CD4-positive, alpha-beta T cell treated with Interleukin-6 for 4 hours (primary cell): ENCODE data around the gene KLF11.
"Not testable (repeated sequence)": the region's sequence is repeated elsewhere in the genome, so short reads cannot be mapped to it uniquely, and the experiment has no call there.

Experiments
- DNase-seq: peaks from one replicate; pipeline ENCODE4 v3.0.0-alpha.2; 2020; ENCODE audit warnings: mixed read lengths

KLF11 gene

DNA sequence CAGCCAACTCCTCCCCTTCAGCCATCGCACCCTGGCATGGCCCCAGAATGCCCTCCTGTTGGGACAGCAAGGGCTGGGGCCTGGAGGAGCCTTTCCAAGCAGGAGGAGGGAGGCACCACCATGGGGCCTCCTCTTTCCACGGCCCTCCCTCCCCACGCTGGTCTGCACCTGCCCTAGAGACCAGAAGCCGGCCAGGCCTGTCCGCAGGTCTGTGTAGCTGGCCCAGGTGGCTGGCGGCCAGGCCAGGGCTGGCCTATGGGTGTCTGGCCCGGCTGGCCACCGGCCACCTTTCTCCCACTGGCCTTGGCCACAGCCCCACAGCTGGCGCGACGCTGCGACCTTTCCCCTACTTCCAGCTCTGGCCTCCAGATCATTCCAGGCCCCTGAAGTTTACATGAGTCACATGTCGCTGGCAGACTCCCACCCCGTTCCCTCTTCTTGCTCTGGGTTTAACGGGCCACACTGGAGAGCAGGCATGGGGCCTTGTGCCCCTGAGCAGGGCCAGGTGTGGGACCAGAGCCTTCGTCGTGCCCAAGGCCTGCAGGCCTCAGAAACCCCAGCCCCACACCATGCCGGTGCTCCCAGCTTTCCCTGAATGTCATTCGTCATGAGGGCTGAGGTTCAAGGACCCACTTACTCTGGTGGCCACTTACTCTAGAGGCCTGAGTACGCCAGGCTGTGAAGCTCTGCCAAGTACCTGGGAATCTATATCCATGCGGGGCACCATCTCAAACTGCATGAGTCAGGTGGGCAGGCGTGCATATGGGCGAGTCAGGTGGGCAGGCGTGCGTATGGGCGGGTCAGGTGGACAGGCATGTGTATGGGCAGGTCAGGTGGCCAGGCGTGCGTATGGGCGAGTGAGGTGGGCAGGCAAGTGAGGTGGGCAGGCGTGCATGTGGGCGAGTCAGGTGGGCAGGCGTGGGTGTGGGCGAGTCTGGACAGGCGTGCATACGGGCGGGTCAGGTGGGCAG, 33.3 kb upstream of the KLF11 start:
- DNase-seq = no peak

DNA sequence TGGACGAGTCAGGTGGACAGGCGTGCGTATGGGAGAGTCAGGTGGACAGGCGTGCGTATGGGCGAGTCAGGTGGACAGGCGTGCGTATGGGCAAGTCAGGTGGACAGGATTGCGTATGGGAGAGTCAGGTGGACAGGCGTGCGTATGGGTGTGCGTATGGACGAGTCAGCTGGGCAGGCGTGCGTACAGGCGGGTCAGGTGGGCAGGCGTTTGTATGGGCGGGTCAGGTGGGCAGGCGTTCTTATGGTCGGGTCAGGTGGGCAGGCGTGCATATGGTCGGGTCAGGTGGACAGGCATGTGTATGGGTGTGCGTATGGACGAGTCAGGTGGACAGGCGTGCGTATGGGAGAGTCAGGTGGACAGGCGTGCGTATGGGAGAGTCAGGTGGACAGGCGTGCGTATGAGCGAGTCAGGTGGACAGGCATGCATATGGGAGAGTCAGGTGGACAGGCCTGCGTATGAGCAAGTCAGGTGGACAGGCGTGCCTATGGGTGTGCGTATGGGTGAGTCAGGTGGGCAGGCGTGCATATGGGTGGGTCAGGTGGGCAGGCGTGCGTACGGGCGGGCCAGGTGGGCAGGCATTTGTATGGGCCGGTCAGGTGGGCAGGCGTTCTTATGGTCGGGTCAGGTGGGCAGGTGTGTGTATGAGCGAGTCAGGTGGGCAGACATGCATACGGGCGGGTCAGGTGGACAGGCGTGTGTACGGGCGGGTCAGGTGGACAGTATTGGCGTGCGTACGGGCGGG, 32.3 kb upstream of the KLF11 start:
- not testable (repeated sequence) for DNase-seq

DNA sequence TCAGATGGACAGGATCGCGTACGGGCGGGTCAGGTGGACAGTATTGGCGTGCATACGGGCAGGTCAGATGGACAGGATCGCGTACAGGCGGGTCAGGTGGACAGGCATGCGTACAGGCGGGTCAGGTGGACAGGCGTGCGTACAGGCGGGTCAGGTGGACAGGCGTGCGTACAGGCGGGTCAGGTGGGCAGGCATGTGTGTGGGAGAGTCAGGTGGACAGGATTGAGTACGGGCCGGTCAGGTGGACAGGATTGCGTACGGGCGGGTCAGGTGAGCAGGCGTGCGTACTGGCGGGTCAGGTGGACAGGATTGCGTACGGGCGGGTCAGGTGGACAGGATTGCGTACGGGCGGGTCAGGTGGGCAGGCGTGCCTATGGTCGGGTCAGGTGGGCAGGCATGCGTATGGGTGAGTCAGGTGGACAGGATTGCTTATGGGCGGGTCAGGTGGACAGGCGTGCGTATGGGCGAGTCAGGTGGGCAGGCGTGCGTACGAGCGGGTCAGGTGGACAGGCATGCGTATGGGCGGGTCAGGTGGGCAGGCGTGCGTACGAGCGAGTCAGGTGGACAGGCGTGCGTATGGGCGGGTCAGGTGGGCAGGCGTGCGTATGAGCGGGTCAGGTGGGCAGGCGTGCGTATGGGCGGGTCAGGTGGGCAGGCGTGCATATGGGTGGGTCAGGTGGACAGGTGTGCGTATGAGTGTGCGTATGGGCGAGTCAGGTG, 31.6 kb upstream of the KLF11 start:
- not testable (repeated sequence) for DNase-seq

DNA sequence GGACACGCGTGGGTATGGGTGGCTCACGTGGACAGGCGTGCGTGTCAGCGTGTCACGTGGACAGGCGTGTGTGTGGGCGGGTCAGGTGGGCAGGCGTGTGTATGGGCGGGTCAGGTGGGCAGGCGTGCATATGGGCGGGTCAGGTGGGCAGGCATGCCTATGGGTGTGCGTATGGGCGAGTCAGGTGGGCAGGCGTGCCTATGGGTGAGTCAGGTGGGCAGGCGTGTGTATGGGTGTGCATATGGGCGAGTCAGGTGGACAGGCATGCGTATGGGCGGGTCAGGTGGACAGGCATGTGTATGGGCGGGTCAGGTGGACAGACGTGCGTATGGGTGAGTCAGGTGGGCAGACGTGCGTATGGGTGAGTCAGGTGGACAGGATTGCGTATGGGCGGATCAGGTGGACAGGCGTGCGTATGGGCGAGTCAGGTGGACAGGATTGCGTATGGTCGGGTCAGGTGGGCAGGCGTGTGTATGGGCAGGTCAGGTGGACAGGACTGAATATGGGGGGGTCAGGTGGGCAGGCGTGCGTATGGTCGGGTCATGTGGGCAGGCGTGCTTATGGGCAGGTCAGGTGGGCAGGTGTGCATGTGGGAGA, 30.9 kb upstream of the KLF11 start:
- not testable (repeated sequence) for DNase-seq

DNA sequence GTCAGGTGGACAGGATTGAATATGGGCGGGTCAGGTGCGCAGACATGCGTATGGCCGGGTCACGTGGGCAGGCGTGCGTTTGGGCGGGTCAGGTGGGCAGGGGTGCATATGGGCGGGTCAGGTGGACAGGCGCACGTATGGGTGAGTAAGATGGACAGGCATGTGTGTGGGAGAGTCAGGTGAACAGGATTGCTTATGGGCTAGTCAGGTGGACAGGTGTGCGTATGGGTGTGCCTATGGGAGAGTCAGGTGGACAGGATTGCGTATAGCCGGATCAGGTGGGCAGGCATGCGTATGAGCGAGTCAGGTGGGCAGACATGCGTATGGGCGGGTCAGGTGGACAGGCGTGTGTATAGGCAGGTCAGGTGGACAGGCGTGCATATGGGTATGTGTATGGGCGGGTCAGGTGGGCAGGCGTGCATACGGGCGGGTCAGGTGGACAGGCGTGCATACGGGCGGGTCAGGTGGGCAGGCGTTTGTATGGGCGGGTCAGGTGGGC, 30.3 kb upstream of the KLF11 start:
- DNase-seq = no peak

DNA sequence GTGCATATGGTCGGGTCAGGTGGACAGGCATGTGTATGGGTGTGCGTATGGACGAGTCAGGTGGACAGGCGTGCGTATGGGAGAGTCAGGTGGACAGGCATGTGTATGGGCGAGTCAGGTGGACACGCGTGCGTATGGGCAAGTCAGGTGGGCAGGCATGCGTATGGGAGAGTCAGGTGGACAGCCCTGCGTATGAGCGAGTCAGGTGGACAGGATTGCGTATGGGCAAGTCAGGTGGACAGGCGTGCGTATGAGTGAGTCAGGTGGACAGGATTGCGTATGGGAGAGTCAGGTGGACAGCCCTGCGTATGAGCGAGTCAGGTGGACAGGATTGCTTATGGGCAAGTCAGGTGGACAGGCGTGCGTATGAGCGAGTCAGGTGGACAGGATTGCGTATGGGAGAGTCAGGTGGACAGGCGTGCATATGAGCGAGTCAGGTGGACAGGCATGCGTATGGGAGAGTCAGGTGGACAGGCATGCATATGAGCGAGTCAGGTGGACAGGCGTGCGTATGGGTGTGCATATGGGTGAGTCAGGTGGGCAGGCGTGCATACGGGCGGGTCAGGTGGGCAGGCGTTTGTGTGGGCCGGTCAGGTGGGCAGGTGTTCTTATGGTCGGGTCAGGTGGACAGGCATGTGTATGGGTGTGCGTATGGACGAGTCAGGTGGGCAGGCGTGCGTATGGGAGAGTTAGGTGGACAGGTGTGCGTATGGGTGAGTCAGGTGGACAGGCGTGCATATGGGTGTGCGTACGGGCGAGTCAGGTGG, 29.5 kb upstream of the KLF11 start:
- DNase-seq = not testable (repeated sequence)

DNA sequence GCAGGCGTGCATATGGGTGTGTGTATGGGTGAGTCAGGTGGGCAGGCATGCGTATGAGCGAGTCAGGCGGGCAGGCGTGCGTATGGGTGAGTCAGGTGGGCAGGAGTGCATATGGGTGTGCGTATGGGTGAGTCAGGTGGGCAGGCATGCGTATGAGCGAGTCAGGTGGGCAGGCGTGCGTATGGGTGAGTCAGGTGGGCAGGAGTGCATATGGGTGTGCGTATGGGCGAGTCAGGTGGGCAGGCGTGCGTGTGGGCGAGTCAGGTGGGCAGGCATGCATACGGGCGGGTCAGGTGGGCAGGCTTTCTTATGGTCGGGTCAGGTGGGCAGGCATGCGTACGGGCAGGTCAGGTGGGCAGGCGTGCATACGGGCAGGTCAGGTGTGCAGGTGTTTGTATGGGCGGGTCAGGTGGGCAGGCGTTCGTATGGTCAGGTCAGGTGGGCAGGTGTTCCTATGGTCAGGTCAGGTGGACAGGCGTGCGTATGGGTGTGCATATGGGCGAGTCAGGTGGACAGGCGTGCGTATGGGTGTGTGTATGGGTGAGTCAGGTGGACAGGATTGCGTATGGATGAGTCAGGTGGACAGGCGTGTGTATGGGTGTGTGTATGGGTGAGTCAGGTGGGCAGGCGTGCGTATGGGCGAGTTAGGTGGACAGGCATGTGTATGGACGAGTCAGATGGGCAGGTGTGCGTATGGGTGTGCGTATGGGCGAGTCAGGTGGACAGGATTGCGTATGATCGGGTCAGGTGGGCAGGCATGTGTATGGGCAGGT, 28.7 kb upstream of the KLF11 start:
- DNase-seq = no peak

DNA sequence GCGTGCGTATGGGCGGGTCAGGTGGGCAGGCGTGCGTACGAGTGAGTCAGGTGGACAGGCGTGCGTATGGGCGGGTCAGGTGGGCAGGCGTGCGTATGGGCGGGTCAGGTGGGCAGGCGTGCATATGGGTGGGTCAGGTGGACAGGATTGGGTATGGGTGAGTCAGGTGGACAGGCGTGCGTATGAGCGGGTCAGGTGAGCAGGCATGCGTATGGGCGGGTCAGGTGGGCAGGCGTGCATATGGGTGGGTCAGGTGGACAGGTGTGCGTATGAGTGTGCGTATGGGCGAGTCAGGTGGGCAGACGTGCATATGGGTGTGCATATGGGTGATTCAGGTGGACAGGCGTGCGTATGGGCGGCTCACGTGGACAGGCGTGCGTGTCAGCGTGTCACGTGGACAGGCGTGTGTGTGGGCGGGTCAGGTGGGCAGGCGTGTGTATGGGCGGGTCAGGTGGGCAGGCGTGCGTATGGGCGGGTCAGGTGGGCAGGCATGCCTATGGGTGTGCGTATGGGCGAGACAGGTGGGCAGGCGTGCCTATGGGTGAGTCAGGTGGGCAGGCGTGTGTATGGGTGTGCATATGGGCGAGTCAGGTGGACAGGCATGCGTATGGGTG, 27.9 kb upstream of the KLF11 start:
- DNase-seq = not testable (repeated sequence)

DNA sequence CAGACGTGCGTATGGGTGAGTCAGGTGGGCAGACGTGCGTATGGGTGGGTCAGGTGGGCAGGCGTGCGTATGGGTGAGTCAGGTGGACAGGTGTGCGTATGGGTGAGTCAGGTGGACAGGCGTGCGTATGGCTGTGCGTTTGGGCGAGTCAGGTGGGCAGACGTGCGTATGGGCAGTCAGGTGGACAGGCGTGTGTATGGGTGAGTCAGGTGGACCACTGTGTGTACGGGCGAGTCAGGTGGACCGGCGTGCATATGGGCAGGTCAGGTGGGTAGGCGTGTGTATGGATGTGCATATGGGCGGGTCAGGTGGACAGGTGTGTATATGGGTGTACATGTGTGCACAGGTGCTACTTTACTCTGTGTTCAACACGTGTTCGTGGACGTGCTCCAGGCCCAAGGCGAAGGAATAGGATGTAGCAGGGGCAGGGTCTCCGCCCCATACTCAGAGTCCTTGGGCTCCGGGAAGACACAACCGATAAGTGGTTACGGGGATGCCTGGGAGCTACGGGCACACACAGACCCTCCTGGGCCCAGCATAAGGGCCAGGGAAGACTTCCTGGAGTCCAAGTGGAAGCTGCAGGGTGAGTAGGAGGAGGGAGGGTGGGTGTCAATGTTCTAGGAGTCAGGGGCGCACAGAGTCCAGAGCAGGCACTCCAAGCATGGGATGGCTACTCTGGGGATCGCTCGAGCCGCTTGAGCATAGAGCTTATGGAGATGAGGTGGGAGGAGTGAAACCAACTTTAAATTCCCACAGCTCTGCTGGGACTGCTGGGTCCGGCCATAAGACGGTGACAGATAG, 27.1 kb upstream of the KLF11 start:
- DNase-seq = no peak

DNA sequence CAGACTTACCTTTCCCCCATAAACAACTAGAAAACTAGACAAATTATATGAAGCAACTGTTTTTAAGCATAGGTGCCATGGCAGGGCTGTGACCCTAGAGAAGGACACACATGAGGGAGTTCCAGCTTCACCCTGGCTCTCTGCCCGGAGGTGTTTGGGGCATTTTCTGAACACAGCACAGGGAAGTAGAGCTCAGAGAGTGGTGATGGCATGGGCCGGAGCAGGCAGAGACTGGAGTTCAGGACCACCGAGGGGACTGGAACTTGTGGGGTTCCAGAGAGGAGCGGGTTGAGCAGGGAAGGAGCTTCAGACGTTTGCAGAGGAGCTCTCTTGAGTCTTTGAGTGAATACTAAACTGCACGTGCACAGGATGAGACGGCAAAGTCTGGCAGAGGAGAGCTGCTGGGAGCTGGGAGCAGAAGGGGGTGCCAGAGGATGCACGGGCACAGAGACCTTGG, 26.5 kb upstream of the KLF11 start:
- DNase-seq = no peak

DNA sequence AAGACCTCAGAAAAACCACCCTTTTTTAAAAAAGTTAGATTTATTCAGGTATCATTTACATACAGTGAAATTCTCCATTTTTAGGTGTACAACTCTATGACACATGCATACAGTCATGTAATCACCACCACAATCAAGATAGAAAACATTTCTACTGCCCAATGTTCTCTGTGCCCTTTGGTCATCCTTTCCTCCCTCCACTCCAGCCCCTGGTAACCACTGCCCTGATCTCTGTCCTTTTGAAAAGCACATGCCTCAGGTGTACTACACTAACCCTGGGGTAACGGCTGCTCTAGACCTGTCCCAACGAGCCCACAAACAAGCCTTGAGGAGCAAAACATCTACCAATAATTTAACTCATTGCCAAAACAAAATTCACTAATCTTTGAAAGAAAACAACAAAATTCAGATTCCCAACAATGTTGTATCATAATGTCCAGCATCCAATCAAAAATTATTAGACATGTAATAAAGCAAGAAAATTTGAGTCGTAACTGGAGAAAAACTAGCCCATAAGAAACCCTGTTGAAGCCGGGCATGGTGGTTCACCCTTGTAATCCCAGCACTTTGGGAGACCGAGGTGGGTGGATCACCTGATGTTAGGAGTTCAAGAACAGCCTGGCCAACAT, 25.9 kb upstream of the KLF11 start:
- no peak for DNase-seq

DNA sequence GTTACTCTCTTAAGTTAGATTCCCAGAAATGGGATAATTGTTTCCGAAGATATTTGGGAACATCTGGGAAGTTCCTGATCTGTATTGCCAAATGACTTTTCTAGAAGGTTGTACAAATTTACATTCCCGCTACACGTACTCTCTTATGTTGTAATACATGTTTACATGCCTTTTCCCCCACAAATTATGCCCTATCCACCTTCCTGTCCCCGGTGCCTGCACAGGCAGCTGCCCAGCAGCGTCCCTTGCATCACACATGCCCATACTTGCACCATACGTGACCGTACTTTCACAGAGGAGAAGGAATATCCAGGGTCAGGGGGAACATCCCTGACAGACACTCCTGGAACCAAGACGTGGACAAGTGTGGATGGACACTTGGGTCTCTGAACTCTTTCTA, 24.2 kb upstream of the KLF11 start:
- no peak for DNase-seq

DNA sequence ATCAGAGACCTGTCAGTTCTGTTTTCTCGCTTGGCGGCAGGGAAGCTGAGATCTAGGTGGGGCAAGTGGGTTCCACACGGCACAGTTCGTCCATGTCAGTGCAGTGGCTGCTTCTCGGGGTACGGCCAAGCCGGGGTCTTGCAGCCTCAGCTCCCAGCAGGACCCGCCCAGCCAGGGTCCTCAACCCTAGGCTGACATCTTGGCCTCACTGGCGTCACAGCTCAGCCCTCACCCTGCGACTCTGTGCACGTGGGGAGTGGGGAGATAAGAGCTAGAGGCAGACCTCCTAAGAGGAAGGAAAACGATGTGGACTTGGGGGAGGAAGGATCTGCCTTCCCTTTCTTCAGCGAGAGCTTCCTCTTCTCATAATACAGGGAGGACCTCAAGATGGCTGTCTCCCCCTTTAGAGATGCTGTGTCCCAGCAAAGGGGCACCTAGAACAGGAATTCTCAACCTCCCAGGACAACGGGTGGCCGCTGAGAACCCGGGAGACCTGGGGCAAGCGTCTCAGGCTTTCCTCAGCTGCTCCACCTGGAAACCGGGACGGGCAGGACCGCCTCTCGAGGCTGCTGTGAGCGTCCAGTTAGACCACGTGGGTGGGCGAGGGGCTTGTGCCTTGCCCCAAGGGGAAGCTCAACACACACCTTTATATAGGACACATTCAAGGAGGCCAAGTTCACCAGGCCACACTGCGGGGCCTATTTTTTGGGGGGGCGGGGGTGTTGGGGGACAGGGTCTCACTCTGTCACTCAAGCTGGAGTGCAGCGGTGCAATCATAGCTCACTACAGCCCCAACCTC, 23.5 kb upstream of the KLF11 start:
- DNase-seq = no peak

DNA sequence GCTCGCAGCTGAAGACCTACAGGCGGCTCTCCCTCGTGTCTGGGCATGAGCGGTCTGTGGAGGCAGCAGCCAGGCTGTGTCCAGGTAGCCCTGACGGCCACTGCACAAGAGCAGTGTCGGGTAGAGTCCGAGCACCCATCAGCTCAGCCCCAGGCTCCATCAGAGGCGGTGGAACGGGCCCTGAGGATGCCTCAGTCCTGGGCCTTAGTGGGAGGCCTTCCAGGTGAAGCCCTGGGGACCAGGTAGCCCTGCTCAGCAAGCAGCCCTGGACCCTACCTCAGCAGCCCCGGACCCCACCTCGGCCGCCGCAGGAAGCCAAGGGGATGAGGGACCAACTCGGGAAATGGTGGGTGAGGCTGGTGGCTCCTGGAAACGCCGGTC, 21.3 kb upstream of the KLF11 start:
- DNase-seq = no peak

DNA sequence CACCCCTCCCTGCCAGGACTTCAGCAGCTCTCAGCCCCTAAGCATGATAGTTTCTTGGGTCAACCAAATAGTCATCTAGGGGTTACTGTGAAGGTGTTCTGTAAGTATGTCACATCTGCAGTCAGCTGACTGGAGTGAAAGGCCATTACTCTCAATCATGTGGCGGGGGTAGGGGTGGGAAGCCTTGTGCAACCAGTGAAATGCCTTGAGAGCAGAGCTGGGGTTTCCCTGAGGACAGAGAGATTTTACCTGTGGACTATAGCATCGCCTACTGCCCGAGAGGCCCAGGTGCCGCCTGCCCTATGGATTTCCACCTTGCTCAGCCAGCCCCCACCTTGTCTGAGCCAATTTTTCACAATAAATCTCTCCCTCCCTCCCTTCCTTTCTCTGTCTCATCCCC, 20.9 kb upstream of the KLF11 start:
- DNase-seq = no peak

DNA sequence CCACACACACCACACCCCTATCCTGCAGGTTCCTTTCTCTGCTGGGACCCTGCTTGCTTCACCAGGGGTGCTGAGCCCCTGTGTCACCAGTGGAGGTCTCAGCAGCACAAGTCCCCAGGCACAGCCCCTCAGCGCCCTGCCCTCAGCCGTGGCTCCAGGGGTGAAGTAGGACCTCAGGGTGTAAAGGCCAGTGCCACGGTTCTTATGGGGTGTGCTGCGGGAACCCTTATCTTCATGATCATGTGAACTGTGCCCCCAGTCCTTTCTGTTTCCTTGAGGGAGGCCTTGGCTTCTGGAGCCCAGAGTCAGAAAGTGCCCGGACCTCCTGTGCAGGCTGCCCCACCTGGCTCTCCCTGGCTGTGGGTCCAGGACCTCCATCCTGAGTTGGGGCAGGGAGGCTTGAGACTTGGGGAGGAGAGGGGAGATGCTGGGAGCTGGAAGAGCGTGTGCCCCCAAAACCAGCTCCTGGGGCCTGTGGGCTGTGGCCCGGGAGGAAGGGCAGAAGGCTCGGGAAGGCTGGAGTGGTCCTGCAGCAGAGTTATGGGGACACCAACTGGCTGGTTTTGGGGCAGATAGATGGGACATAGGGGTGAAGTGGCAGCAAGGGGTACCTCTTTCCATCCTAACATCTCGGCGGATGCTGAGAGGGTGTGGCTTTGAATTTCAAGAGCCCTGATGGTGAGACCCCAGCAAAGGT, 20.2 kb upstream of the KLF11 start:
- no peak for DNase-seq

DNA sequence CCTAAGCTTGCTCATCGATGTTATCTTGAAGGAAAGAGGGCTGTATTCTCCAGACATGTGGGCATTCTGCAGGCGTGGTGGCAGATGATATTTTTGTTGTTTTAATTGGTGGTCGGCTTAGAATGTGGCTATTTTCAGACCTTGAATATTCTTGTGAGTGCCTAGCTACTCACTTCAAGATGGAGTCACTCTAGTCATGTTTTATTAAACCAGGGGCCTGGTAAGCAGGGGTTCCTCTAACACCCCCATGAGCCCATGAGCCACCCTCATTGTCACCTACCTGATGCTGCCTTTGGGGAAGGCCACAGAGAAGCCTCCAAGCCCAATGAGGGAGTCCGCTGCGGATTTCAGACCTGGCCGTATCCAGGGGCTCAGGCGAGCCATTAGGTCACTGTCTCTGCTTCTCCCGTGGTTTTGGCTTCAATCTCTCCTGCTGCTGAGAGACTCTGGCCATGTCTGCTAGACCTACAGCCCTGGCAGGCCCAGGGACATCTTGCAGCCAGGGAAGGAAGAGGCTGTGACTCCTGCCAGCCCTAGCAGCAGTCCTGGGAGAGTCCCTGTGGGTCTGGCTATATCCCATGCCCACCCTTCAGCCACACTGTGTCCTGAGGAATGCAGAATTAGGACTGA, 16.3 kb upstream of the KLF11 start:
- no peak for DNase-seq
